ENCODE measurements around the gene ULK4. TPM values are rescaled to one million over a fixed set of nuclear protein-coding genes. Genes with fewer than 3 reads are reported as not detected.
"Not testable (repeated sequence)": the region's sequence is repeated elsewhere in the genome, so short reads cannot be mapped to it uniquely, and the experiment has no call there.

Gene ULK4
- total RNA-seq, 1 experiment from 2014 or later = 13.5 TPM

- DNase-seq (ENCODE audit: low read depth) = peak; percentile 47
These were observed 815 bp downstream of the ULK4 start for GRCh38 chr3:41960826-41961750.

DNA sequence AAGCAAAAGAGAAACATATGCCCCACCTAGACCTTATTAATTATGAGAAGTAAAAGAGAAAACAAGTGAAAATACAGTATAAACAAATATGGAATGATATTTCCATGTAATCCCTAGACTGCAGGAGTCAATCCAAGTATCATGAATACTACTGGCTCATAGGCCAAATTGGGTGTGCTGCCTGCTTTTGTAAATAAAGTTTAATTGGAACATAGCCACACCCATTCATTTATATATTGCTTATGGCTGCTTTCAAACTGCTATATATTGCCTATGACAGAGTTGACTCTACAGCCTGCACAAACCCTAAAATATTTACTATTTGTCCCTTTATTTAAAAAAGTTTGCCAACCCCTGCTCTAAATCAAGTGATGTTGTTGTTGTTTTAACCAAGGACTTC, 5.3 kb downstream of the ULK4 start:
- no peak for DNase-seq (ENCODE audit: low read depth)

DNA sequence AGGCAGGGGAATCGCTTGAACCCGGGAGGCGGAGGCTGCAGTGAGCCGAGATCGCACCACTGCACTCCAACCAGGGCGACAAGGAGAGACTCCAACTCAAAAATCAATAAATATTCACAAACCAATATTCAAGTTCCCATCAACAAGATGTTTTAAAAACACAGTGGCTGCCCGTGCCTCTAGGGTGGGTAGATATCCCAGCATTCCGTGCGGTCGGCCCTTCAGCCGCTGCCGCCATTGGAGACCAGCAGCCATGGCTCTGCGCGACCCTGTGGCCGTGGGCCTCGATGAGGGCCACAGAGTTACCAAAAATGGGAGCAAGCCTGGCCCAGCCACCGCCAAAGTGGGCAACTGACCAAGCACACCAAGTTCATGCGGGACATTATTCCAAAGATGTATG, 6.7 kb downstream of the ULK4 start:
- DNase-seq (ENCODE audit: low read depth) = no peak

DNA sequence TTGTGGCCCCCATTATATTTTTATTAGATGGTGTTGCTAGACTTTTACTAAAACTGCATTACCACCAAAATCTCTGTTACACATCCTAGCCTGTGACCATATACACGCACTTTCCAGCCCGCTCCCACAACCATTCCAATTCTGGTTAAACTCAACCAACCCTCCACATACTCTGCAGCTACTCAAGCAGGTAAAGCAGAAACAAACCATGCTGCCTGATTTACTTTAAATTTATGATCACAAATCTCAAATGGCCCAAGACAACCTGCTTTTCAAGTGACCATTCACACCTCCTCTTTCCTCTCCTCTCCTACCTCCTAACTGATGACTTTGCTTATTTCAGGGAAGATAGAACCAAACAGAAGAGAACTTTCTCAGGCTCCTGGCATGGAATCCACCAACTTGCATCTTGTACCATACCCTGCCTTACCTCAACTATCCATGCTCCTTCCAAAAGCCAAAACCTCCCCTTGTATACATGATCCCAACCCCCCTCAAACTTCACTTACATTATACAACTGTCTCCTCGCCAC, 18.5 kb downstream of the ULK4 start:
- no peak for DNase-seq (ENCODE audit: low read depth)

DNA sequence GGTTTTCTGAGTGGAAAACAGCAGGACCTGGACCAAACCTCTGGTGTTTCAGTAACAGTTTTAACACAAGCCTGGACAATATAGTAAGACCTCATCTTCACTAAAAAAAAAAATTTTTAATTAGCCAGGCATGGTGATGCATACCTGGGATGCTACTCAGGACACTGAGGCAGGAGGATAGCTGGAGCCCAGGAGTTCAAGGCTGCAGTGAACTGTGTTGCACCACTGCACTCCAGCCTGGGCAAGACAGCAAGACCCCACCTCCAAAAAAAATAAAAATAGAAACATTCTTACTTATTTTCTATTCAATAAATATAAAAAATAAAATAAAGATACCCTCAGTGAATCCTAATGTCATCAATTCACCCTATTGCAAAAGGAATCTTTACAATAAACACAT, 21.5 kb downstream of the ULK4 start:
- no peak for DNase-seq (ENCODE audit: low read depth)

DNA sequence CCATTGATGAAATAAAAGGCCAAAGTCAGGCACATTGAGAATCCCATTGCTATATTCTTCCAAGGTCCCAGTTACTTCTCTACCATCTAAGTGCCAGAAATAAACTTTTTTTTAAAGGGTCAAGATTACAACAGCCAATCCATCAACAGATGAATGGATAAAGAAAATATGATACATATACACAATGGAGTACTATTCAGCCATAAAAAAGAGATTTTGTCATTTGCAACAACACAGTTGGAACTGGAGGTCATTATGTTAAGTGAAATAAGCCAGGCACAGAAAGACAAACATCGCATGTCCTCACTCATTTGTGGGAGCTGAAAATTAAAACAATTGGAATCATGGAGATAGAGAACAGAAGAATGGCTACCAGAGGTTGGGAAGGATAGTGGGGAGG, 25.5 kb downstream of the ULK4 start:
- no peak for DNase-seq (ENCODE audit: low read depth)

- peak; percentile 2 for DNase-seq (ENCODE audit: low read depth)
These were observed 28.7 kb downstream of the ULK4 start for GRCh38 chr3:41933154-41933676.

DNA sequence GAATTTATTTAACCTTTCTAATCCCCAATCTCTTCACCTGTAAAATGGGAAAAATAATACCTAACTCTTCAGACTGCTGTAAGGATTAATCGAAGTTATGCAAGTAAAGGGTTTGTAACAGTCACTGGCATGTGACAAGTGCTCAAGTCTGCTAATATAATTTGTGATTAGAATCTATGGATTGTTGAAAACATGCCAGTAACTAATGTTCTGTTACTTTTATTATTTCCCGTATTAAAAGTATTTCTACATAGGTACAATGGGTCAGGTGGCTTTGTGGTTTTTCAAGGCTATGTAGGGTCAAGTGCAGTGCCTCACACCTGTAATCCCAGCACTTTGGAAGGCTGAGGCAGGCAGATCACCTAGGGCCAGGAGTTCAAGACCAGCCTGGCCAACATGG, 29.4 kb downstream of the ULK4 start:
- DNase-seq (ENCODE audit: low read depth) = no peak

GRCh38 chr3:41920406-41920965, 41.4 kb downstream of the ULK4 start:
- DNase-seq (ENCODE audit: low read depth) = no peak

- DNase-seq (ENCODE audit: low read depth) = no peak
These were observed 46.5 kb downstream of the ULK4 start for GRCh38 chr3:41915353-41915752.

DNA sequence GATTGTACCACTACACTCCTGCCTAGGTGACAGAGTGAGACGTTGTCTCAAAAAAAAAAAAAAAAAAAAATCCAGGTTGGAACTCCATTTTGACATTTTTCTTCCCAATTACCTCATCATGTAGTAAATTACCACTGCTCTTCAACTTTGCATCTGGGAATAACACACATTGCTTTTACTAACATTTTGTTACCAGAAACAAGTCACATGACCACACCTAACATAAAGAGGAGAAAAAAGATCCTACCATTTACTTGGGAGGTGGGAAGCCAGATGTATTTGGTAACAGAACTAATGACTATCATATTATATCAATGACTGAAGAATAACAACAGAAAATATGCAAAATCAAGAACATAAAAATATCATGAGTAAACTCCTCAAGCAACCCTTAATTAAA, 49.6 kb downstream of the ULK4 start:
- no peak for DNase-seq (ENCODE audit: low read depth)

DNA sequence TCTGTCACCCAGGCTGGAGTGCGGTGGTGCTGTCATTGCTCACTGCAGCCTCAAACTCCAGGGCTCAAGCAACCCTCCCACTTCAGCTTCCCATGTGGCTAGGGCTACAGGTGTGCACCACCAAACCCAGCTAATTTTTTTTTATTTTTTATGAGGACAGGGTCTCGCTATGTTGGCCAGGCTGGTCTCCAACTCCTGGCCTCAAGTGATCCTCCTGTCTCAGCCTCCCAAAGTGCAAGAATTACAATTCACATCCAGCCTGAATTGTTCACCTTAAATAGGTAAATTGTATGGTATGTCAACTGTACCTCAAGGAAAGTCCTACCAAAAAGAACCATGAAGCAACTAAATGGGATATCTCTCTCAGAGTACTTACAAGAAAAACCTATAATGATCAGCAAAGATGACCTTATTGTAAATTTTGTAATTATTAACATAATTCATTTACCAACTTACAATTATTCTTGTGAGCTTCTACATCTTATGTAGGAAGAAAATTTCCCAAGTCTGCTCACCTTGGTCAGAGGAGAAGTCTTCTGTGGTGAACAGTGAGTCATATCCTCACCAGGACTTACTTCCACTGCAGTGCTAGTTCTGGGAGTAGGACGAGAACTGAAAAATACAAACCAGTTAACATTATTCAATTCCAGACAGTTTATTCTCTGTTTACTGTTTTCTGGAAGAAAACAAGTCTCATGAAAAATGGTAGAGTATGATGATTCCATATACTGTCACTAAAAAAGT, 54.4 kb downstream of the ULK4 start:
- DNase-seq (ENCODE audit: low read depth) = peak; percentile 9

DNA sequence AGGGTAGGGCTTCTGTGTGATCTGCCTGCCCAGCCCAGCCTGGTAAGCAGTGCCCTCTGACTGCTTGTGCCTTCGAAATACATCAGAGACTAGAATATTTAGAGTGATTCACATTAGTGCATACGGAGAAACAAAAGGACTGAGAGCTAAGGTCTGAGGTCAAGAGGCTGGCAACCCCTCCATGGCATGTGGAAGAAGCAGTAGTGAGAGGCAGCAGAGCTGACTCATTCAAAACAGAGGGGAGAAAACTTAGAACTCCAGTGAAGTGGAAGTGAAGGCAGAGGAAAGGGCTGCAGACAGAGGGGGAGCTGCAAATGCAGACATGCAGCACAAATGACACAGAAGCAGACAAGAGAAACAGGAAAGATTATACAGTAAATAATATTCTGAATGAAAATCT, 61.6 kb downstream of the ULK4 start:
- DNase-seq (ENCODE audit: low read depth) = peak; percentile 25

- DNase-seq (ENCODE audit: low read depth) = no peak
These were observed 63.3 kb downstream of the ULK4 start for GRCh38 chr3:41898631-41899030.

DNA sequence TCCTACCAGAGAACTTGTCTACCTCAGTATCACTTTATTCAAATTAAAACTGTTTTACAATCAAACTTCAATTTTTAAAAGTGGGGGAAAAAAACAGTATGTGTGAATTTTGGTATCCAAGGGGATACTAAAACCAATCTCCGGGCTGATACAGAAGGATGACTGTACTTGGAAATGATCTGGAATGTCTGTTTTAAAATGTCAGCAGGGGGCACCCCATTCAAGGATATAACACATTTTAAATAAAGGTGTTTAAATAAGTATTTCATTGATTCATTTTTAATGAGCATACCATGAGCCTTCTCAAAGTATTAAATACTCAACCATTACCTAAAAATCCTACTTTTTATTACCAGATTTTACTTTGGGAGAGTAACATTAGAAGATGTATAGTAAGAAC, 67.9 kb downstream of the ULK4 start:
- DNase-seq (ENCODE audit: low read depth) = peak; percentile 20

DNA sequence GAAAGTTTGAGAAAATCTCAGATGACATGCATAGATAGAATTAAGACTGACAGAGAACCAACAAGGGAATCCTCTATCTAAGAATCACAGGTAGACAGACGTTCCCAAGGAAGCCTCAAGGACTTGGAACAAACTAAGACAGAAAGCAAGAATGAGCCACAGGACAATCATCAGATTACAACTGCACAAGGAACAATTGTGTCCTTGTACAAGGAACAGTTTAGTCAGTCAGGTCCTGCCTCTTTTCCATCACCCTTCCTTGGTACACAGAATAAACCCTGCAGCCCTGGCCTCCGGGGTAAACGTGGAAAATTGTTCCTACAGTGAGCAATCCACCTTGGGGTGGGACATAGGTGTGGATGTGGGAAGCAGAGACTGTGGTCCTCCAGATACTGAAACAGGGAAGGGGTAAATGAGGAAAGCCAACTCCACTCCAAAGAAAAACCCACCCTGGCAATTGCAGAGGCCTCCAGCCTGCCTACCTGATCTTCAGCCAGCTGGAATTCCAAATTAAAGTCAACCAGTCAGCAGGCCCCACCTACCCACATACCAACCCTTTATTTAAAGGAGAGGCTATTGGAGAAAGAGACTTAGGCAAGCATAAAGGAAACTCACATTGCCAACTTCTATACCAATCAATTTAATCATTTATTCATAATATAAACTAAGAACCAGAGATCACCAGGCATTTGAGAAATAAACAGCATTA, 73.4 kb downstream of the ULK4 start:
- no peak for DNase-seq (ENCODE audit: low read depth)

- no peak for DNase-seq (ENCODE audit: low read depth)
These were observed 78.9 kb downstream of the ULK4 start for GRCh38 chr3:41882956-41883355.

- peak; percentile 7 for DNase-seq (ENCODE audit: low read depth)
These were observed 80.6 kb downstream of the ULK4 start for GRCh38 chr3:41881233-41881821.

- no peak for DNase-seq (ENCODE audit: low read depth)
These were observed 81.5 kb downstream of the ULK4 start for GRCh38 chr3:41880387-41880786.

DNA sequence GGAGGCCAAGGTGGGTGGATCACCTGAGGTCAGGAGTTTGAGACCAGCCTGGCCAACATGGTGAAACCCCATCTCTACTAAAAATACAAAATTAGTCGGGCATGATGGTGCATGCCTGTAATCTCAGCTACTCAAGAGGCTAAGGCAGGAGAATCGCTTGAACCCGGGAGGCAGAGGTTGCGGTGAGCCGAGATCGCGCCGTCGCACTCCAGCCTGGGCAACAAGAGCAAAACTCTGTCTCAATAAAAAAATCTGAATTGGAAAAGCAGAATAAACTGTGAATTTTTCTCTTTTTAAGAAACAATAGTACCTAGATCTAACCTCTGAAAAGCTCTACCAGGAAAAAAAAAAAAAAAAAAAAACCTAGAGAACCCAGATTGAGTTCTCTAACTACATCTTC, 84.2 kb downstream of the ULK4 start:
- not testable (repeated sequence) for DNase-seq (ENCODE audit: low read depth)

GRCh38 chr3:41874022-41874421, 87.9 kb downstream of the ULK4 start:
- no peak for DNase-seq (ENCODE audit: low read depth)
